GM10847 (cell line): Measurements from ENCODE around the gene ZNF37A.

Experiments
- POLR2A ChIP-seq: IDR thresholded peaks from 2 replicates; pipeline ENCODE4 v1.6.1; 2011; ENCODE audit not compliant: insufficient read length; ENCODE audit errors: extremely low read depth

ZNF37A gene

GRCh38 chr10:38146579-38147333 lies 52.6 kb downstream of the ZNF37A start:
- no peak for TF ChIP-seq POLR2A

- TF ChIP-seq POLR2A: no peak
These were observed 53.5 kb downstream of the ZNF37A start for GRCh38 chr10:38147686-38148085.

- no peak for TF ChIP-seq POLR2A
These were observed 62.5 kb downstream of the ZNF37A start for GRCh38 chr10:38156416-38157269.

GRCh38 chr10:38157270-38157685 lies 63.1 kb downstream of the ZNF37A start:
- TF ChIP-seq POLR2A: no peak

GRCh38 chr10:38159004-38159403 lies 64.9 kb downstream of the ZNF37A start:
- TF ChIP-seq POLR2A: no peak

GRCh38 chr10:38163617-38164016 lies 69.5 kb downstream of the ZNF37A start:
- TF ChIP-seq POLR2A: no peak

- no peak for TF ChIP-seq POLR2A
These were observed 80.2 kb downstream of the ZNF37A start for GRCh38 chr10:38174336-38174735.

GRCh38 chr10:38184477-38184876 lies 90.3 kb downstream of the ZNF37A start:
- no peak for TF ChIP-seq POLR2A
